HG02852 (cell line): ENCODE results near the gene FKBP8.
A peak's percentile ranks its signal among the peaks of the same experiment; 100 is the strongest.

Experiments used
- ATAC-seq: cut with Tn5 transposase; IDR thresholded peaks from one replicate; pipeline ENCODE4 v1.9.1; 2021; ENCODE audit warnings: mild to moderate bottlenecking, moderate library complexity; ENCODE audit not compliant: unreplicated experiment

Gene FKBP8

DNA sequence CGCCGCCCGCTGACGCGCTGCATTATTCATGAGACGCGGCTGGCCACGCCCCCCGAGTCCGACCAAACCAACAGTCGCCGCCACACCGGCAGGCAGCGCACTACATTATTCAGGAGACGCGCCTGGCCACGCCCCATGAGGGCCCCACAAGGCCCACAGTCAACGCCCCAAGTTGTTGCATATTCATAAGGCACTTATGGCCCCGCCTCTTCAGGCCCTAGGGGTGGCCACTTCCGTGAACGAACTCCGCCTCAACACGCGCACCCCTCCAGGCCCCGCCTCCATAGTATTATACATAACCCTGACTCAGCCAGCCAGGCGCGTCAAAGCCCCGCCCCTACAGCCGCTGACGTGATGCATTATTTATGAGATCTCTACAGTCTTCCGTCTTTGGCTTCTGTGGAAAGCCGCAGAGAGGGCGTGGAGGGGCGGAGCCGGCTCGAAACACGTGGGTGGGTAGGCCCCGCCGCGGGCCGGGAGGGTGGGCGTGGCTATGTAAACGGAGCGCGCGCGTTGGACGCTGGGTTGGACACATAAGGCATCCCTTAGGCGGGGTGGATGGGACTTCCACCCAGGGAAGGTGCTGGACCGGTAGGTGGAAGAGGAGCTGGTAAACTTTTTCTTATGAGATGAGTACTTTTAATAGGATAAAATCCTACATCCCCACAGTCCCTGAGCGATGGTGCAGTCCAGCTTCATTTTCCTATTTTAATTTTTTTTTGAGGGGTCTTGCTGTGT, 21.1 kb downstream of the FKBP8 start:
- ATAC-seq: peak; percentile 85

DNA sequence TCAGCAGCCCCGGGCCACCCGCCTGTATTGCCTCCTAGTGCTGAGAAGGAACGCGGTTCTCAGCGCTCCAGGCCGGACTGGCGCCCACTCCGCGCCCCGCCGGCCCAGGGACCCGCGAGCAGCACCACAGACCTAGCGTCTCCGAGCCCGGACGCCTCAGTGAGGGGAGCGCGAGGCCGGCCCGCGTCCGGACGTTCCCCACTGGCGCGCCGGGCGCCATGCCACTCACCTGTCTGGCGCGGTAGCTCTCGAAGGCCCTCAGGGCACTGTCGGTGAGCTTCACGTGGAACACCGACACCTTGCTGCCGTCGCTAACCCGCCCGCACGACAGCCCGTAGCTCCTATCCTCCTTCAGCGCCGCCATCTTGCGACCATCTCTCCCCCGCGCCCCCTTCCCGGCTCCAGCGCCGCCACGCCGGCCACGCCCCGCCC, 21.7 kb downstream of the FKBP8 start, which contains the start of gene ELL:
Gene ELL, minus strand, starts transcription at position 379 of the 432 bp plus-strand sequence. Its CDS starts 15 bp downstream, at position 364.
- ATAC-seq: peak; percentile 2

DNA sequence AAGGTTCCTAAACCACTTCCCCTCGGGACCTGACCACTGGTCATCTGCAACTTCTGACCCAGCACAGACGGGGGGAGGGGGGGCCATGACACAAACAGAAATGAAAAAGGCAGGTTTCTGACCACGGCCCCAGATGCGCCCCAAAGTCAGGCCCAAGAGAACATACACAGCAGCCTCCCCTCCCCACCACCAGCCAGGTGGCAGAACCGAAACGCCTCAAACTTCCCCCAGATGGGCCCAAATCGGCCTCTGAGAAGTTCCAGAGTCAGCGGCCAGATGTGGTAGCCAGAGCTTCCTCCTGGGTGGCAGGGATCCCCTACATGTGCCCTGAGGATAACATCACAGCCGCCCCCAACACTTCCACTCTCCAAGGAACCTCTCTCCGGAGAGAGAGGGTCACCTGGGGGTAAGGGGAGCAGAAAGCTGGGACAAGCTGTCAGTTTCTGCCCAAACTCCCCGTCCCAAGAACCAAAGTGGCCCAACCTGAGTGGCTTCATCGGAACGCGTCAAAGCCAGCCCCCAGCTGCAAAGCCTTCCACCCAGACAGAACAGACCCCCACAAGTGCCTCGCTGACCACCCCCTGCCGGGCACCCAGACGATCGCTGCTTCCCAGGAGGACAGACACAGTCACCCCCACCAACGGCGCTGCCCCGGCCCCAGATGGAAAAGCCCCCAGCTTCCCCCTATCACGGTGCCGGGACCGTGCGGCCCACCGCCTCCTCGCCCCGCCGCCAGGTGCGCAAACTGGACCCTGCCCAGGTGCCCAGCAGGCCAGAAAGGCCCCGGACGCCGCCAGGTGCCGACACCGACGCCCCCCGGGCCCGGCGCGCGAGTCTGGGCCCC, 22.3 kb downstream of the FKBP8 start:
- ATAC-seq: no peak

DNA sequence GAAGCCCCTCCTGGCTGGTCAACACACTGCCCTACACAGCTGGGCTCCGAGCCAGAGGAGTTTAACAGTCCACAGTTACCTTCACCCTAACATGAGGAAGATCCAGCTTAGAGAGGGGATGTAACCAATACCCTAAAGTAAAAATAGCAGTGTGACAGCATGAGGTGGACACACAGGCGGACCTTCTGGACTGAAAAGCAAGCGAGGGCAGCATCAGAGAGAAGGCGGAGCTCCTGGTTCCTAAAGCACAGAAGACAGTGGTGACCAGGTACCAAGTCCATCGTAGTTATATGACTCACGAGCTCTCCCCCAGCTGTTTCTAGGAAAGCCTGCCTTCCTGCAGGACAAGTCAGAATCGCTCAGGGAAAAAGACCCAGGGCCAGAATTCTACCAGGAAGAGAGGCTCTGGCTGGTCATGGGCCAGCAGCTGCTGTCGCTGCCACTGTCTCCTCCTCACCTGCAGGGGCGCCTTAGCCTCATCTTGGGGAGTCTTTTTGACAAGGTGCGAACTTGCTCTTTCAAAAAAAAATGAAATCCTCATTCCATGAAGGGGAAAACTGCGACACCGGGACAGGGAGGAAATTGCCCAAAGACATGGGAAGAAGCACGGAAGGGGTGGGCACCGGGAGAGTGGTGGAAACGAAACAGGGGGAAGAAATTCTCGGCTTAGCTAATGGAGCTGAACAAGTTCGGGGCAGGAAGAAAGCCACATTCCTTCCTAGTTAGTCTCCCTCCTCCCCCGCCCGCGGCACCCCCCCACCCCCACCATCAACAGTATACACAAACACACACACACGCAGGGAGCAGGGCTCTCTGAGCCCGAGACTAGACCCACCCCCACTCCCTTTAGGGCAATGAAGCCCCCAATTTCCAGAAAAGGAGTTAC, 23.2 kb downstream of the FKBP8 start:
- ATAC-seq: no peak

DNA sequence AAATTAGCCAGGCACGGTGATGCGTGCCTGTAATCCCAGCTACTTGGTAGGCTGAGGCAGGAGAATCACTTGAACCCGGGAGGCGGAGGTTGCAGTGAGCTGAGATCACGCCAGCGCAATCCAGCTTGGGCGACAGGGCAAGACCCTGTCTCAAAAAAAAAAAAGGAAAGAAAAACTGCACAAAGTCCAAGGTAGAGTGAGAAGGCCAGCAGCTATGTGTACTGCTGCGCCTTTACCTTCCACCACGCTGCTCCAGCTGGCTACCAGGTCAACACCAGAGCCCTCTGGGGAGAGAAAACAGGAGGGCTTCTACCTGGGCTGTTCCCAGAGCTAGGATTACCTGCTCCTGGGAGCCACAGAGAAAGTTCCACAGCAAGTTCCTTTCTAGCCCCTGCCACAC, 24.7 kb downstream of the FKBP8 start:
- no peak for ATAC-seq

DNA sequence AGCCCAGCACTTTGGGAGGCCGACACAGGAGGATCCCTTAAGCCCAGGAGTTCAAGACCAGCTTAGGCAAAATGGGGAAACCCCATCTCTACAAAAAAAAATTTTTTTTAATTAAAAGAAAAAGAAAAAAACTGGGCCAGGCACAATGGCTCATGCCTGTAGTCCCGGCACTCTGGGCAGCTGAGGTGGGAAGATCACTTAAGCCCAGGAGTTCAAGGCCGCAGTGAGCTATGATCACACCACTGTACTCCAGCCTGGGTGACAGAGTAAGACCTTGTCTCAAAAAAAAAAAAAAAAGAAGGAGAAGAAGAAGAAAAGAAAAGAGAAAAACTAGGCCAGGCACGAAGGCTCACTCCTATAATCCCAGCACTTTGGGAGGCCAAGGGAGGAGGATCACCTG, 25.8 kb downstream of the FKBP8 start:
- no peak for ATAC-seq

DNA sequence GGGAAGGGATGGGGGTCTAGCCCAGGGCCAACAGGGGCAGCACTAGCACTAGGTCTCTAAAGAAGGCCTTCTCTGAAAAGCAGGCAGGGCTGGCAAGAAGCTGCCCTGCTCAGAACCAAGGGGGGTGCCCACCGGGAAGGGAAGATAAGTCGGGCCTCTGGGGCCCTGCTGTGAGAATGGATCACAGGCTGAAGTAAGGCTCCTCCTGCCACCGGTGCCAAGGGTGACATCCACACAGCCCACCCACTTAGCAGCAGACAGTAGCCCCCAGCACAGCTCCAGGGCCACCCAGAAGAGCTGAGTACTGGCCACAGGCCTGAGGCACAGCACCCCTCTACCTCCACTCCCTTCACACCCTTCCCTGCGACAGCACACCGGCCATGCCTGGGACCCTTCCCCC, 27.4 kb downstream of the FKBP8 start:
- ATAC-seq: no peak

DNA sequence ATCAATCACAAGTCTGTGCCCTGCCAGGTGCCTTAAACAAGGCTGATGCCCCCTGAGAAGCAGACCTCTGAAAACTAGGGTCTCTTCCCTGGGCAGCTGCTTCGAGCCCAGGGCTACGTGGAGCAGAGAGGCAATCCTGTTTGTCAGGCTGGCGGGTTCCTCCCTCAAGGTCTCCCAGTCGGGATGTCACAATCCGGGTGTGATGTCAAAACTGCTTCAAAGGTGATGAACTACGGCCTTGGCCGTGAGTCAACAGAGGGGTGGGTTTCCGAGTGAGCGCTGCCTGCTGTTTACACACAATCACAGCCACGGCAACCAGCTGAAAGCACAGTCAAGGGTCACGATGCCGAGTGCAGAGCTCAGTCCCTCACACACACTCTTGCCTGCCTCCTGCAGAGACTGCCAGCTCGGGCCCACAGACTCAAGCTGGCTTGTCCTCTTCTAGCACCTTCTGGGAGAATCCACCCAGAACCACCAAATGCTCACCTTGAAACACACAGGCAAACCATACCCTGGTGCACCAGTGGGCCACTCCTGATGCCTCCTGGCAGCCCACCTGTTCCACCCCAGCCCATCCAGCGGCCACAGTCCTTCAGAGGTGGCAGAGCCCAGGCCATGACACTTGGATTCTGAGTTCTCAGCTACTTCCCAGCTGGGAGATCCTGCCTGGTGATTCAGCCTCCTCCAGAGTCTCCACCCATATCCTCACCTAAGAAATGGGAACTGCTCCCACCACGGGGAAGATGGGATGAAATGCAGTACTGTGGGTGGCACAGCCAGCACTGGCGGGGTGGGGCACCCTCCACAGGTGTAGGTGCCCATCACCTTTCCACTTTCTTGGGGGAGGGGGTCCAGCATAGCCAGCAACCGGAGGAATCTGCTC, 28.3 kb downstream of the FKBP8 start:
- no peak for ATAC-seq

DNA sequence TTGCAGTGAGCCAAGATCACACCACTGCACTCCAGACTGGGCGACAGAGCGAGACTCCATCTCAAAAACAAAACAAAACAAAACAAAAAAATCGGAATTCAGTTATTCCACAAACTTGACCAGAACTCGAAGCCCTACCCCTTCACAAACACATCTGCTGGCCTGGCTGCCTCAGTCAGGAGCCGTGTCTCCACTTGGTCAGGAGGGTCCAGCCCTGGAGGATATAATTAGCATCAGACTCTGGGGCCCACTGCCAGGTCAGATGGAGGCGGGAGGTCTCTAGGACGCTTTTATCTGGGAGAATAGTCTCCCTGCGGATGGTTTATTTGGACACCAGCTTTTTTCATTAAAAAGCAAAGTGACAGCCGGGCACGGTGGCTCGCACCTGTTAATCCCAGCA, 29.5 kb downstream of the FKBP8 start:
- ATAC-seq: no peak

DNA sequence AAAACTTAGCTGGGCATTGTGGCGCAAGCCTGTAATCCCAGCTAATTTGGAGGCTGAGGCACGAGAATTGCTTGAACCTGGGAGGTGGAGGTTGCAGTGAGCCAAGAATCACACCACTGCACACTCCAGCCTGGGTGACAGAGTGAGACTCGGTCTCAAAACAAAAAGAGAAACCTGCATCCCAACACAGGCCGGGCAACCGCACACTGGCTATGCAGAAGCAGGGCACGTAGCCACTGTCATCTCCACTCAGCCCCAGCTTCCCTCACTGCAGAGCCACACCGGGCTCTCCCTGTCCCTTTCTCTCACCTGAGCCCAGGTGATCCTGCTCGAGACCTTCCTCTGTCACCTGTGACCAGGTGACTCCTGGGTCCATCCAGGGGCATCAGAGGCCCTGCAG, 33.2 kb downstream of the FKBP8 start:
- no peak for ATAC-seq

DNA sequence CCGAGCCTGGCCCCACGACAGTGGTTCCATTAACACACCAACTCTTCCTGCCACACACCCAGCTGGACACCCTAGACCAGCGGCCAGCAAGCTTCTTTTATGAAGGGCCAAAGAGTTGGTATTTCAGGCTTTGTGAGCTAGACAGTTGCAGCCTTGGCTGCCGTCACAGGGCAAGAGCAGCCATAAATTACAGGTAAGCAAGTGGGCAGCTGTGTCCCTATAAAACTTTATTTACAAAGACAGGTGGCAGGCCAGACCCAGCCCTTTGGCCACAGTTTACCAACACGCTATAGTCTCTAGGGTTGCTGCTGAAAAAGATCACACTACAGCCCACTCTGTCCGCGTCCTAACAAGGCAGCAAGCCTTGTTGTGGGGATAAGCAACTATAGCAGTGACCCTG, 34.8 kb downstream of the FKBP8 start:
- ATAC-seq: no peak

DNA sequence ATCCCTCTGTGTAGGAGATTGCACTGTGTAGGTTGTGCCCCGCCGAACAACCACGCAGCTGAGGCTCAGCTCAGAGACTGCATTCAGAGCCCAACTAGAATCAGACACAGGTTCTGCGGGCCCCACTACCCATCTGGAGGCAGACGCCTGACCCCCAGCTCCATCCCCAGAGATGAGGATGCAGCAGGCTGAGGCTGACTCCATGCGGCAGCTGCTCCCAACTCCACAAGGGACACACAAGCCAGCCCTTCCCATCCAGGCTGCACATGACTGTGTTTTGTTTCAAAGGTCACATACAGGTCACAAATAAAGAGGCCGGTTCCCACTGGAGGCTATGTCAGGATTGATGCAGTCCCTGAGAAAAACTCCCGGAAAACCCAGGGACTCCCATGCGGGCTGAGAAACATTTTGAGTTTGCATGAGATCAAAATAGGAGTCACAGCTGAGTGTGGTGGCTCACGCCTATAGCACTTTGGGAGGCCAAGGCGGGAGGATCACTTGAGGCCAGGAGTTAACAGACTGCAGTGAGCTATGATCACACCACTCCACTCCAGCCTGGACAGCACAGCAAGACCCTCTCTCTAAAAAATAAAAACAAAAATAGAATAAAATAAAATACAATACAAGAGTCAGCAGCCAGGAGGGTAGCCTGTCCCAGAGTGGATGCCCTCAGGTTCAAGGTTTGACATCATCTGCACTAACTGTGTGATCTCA, 35.5 kb downstream of the FKBP8 start:
- ATAC-seq: no peak

DNA sequence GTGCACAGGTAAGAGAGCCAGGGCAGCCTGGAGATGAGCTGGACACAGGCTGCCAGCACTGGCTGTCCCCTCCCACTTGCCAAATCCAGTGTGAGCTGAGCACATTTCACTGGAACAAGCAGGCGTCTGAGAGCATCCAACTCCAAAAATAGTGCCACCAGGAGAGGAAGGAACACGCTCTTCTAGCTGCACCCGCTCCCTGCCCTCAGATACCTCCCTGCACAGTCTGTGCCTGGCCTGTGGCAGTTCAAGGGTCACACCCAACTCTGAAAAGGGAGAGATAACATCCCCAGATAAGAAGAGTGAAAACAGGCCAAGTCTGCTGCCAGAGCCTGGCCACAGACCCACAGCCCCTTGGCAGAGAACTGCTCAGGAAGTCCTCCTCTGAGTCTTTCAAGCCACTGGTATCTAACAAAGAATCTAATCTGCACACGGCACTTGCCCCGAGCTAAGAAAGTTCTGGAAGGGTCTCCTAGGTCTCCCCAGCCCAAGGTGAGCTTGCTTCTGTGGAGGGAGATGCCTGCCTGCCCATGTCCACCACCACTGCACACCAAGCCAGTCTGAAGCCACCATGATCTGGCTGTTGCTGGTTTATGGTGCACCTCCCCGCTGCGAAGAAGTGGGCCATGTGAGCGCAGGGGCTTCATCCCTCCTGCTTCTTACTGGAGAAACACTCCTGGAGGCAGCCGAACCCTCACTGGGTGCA, 36.2 kb downstream of the FKBP8 start:
- ATAC-seq: no peak

DNA sequence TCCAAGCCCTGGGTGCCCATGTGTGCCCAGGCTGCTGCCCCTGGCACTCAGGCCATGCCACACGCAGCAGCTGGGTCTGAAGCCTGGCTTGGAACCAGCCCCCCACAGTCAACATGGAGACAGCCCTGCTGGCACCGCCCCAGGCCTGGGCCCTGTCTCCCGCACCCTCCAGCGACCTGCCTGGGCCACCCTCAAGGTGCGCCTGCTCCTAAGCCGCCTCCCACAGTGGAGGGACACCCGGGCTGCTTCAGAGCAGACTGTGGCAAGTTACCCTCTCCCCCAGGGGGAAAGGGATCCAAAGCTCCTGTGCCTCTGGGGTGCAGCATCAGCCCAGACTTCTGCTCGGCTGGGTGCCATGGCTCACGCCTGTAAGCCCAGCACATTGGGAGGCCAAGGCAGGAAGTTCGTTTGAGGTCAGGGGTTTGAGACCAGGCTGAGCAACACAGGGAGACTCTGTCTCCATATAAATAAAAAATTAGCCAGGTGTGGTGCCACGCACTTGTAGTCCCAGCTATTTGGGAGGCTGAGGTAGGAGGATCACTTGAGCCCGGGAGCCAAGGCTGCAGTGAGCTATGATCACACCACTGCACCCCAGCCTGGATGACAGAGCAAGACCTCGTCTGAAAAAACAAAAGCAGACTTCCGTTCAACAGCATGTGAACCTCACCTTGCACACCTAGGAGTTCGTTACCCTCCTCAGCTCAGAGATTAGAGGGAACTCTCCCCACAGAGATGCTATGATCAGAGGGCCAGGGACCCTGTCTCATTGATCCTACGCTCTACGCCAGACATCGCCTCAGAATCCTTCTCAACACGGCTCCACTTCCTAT, 37.1 kb downstream of the FKBP8 start:
- ATAC-seq: no peak

DNA sequence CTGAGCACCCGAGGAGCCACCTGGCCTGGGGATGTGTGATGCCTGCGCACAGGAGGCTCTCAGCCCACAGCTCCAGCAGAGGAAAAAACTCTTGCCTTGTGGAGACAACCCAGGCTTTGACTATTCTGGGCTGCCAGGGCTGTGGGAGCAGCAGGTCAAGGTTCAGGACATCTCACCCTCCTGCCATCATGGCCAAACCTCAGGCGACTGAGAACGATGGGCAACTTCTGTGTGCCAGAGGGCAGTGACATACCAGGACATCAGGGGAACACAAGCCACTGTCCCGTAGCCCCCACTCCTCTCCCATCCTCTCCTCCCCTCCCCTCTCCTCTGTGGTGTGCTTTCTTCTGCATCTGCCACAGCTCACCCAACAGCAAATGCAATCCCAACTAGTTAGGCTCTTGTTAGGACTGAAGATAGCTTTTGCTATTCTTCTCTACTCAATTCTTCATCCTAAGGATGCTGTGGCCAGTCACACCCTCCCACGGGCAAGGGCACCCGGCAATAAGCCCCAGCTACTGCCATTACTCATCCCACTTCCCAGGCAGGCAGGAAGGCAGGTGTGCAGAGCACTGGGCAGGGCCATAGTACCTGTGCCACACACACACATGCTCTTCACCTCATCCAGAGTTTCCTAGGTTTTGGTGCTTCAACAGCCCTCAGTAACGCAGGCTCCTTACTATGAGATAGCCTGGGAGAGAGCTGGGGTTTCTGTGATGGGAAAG, 38.3 kb downstream of the FKBP8 start:
- no peak for ATAC-seq

DNA sequence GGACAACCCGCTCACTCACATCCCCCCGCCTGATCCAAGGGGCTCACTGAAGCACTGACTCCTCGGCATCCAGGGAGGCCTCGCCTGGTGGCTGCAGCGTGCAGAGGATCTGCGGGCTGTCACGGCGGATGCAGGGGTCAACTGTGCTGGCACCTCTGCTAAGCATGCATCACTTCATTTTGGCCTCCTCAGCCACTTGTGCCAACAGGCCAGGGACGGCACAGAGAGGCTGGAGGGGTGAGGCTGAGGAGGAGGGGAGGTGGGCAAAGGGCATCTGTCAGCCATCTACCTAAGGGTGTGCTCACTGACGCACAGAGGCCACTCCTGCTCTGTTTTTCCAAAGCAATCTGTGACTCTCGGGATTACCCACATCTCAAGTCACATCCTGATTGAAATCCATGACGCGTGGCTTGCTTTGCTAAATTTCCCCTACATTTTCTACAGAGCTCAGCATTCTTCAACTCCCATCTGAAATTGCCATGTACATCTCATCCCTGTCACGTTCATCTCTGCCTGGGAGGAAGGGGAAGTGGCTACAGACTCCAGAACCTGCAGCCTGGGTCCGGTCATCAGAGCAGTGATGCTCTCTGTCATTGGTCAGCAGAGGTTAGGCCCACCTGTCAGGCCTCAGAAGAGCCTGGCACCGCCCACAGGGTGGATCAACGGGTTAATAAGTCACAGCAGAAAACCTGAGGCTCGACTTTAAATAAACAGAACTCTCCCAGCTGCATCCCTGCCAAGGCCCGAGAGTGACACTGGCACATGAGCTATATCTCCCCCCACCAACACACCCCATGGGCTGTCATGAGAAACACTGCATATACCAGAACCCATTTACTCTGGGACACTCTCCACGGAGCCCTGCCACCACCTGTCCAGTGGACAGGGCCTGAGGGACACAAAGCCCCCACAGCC, 39.1 kb downstream of the FKBP8 start:
- no peak for ATAC-seq
